ENCODE measurements around the gene NUDT3. TPM values are rescaled to one million over a fixed set of nuclear protein-coding genes. Genes with fewer than 3 reads are reported as not detected.
"Not testable (repeated sequence)": the region's sequence is repeated elsewhere in the genome, so short reads cannot be mapped to it uniquely, and the experiment has no call there.

The NUDT3 gene
- total and polyA plus RNA-seq, 2 experiments from 2014 or later = 12.1 to 31.1 TPM

DNA sequence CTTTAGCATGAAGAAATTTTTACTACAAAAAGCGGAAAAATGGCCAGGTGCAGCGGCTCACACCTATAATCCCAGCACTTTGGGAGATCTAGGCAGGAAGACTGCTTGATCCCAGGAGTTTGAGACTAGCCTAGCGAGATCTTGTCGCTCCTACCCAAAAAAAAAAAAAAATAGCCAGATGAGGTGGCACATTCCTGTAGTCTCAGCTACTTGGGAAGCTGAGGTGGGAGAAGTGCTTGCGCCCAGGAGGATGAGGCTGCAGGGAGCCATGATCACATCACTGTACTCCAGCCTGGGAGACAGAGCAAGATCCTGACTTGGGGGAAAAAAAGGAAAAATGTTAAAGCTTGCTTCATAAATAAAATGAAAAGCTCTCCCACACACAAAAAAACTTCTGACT lies 14.5 kb downstream of the NUDT3 start (continued):
- no peak for TF ChIP-seq REST (IDR thresholded peaks at IDR 0.05; ENCODE audit: unreplicated experiment)

DNA sequence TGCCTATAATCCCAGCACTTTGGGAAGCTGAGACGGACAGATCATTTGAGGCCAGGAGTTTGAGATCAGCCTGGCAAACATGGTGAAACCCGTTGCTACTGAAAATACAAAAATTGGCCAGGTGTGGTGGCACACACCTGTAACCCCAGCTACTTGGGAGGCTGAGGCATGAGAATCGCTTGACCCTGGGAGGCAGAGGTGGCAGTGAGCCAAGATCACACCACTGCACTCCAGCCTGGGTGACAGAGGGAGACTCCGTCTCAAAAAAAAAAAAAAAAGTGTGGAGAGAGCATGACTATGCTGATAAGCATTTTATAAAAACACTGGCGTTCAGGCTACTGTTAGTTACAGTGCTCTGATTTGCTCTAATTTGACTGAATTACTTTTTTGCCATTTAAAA lies 14.9 kb downstream of the NUDT3 start:
- peaks cover 52% of the 10 kb centered on the region for H4K20me1 ChIP-seq (replicated peaks; ENCODE audit: insufficient read depth)
- H3K27me3 Mint-ChIP-seq (ENCODE audit: insufficient read depth, low read depth, poor library complexity); H3K4me2 ChIP-seq; H3K27me3 ChIP-seq (ENCODE audit: insufficient read depth); H3K36me3 ChIP-seq (ENCODE audit: insufficient read depth); H3K9me3 Mint-ChIP-seq; H3K4me3 ChIP-seq; ATAC-seq; H3K4me1 Mint-ChIP-seq; H3F3A ChIP-seq (replicated peaks; ENCODE audit: low read depth); H3K27ac Mint-ChIP-seq; H2AFZ ChIP-seq; H3K4me1 ChIP-seq (ENCODE audit: insufficient read depth); H3K9me2 ChIP-seq (ENCODE audit: insufficient read depth); H3K36me3 Mint-ChIP-seq (ENCODE audit: low read depth); DNase-seq (ENCODE audit: low spot score); H3K4me3 Mint-ChIP-seq: not testable (repeated sequence)
- 0 out of 2 replicates have a peak overlapping the region, but pooled peaks have one; percentile 65 for H3K27ac ChIP-seq (ENCODE audit: low read depth)
- H3K79me2 ChIP-seq (replicated peaks; ENCODE audit: insufficient read depth) = peaks cover 100% of the 10 kb centered on the region

GRCh38 chr6:34375833-34376232 lies 16.6 kb downstream of the NUDT3 start:
- ATAC-seq = no peak
- Histone ChIP-seq H3K9me2 (ENCODE audit: insufficient read depth) (no peaks in the 10 kb centered on the region), H2AFZ (no peak overlapping the region), H3K79me2 (replicated peaks; ENCODE audit: insufficient read depth) (peaks cover 100% of the 10 kb centered on the region), H3K4me1 (ENCODE audit: insufficient read depth) (0 out of 2 replicates have a peak, but pooled peaks cover 3% of the 10 kb centered on the region), H3K27me3 (ENCODE audit: insufficient read depth) (no peaks in the 10 kb centered on the region), H3K27ac (ENCODE audit: low read depth) (no peak overlapping the region), H3F3A (replicated peaks; ENCODE audit: low read depth) (0 out of 2 replicates have a peak, but pooled peaks cover 4% of the 10 kb centered on the region), H4K20me1 (replicated peaks; ENCODE audit: insufficient read depth) (peaks cover 42% of the 10 kb centered on the region), H3K36me3 (ENCODE audit: insufficient read depth) (no peaks in the 10 kb centered on the region), H3K4me2 (no peak overlapping the region), H3K4me3 (no peak overlapping the region)
- H3K36me3 Mint-ChIP-seq (ENCODE audit: low read depth) = peaks cover 3% of the 10 kb centered on the region; the same call in 1 of the 3 replicates
- no peaks in the 10 kb centered on the region for H3K9me3 Mint-ChIP-seq
- H3K27ac Mint-ChIP-seq = no peak overlapping the region
- no peaks in the 10 kb centered on the region for H3K27me3 Mint-ChIP-seq (ENCODE audit: insufficient read depth, low read depth, poor library complexity)
- H3K4me1 Mint-ChIP-seq = peaks cover 3% of the 10 kb centered on the region; the same call in 2 of the 3 replicates
- TF ChIP-seq STAT1 (IDR thresholded peaks at IDR 0.05; ENCODE audit: unreplicated experiment) (no peak), CTCF (conservative IDR thresholded peaks at IDR 0.05; ENCODE audit: low read depth in 2 of 2) (no peak), POLR2AphosphoS5 (IDR thresholded peaks at IDR 0.05; ENCODE audit: low read depth) (no peak)
- TF ChIP-seq, protein P1, sequence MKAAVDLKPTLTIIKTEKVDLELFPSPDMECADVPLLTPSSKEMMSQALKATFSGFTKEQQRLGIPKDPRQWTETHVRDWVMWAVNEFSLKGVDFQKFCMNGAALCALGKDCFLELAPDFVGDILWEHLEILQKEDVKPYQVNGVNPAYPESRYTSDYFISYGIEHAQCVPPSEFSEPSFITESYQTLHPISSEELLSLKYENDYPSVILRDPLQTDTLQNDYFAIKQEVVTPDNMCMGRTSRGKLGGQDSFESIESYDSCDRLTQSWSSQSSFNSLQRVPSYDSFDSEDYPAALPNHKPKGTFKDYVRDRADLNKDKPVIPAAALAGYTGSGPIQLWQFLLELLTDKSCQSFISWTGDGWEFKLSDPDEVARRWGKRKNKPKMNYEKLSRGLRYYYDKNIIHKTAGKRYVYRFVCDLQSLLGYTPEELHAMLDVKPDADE (IDR thresholded peaks at IDR 0.05) = no peak
- no peak overlapping the region for H3K4me3 Mint-ChIP-seq
- no peak for DNase-seq (ENCODE audit: low spot score)
